ENCODE data around the gene MED14.

The MED14 gene

GRCh38 chrX:40729598-40730584 is 5.5 kb downstream of the MED14 start:
- DNase-seq (ENCODE audit: low read depth): no peak

GRCh38 chrX:40727581-40728252 is 7.6 kb downstream of the MED14 start:
- DNase-seq (ENCODE audit: low read depth): no peak

DNA sequence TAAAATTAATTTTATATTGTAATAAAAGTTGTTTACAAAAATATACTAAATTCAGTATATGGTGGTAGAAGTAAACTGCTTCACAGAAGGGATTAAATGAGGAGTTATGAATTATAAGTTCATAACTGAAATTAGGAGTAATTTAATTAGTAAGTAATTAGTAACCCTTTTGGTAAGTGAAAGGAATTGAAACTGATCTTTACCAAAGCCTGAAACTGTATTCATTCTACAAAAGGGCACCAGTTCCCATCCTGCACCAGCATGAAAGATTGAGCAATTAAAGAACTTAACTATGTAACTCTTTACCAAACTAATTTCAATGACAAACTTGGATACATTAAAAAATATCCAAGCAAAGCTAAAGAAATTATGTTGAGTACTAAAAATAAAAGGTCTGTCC is 8.2 kb downstream of the MED14 start:
- no peak for DNase-seq (ENCODE audit: low read depth)

- no peak for DNase-seq (ENCODE audit: low read depth)
These were observed 12.4 kb downstream of the MED14 start for GRCh38 chrX:40722930-40723329.

DNA sequence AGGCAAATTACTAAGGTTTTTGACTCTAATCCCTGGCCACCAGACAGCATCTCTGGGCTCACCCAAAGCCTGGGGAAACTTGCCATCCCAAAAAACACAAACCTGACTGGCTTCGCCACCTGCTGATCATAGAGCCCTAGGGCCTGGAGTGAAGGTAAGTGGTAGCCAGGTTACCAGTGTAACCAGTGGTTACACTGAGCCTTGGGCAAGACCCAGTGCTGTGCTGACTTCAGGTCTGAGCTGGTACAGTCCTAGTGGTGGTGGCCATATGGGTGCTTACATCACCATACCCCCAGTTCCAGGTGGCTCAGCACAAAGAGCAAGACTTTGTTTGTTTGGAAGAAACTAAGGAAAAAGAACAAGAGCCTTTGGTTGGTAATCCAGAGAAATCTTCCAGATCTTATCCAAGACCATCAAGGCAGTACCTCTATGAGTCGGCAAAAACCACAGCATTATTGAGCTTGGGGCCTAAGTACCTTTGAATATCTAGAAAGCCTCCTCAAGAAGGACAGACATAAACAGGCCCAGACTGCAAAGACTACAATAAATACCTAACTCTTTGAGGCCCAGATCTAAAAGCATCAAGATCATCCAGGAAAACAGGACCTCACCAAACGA is 13.7 kb downstream of the MED14 start:
- DNase-seq (ENCODE audit: low read depth): no peak

- no peak for DNase-seq (ENCODE audit: low read depth)
These were observed 14.6 kb downstream of the MED14 start for GRCh38 chrX:40720792-40721191.

- DNase-seq (ENCODE audit: low read depth): no peak
These were observed 15.0 kb downstream of the MED14 start for GRCh38 chrX:40720339-40720738.

DNA sequence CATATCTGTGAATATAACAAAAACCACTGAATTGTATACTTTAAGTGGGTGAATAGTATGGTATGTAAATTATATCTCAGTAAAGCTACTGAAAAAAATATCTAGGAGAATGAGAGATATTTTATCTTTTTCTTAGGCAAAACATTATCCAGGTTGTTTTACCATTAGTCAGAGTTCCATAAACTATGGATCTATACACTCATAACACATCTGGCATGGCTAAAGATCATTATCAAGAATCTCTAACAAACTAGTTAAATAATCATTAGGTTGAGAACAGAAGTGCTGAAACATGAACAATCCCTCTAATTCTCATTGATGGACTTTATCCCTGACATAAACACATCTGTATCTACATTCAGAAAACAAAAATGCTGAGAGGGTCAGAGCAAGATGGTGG is 15.6 kb downstream of the MED14 start:
- DNase-seq (ENCODE audit: low read depth): no peak

DNA sequence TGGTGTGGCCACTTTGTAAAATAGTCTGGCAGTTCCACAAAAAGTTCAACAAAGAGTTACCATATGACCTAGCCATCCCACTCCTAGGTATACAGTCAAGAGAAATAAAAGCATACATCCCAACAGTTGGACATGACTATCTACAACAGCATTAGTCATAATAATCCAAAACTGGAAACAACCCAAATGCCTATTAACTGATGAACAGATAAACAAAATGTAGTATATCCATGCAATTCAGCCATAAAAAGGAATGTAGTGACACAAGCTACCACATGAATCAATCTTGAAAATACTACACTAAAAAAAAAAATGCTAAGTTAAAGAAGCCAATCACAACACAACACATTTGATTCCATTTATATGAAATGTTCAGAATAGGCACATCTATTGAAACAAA is 16.1 kb downstream of the MED14 start:
- no peak for DNase-seq (ENCODE audit: low read depth)

GRCh38 chrX:40709395-40709794 is 25.9 kb downstream of the MED14 start:
- DNase-seq (ENCODE audit: low read depth): no peak

- DNase-seq (ENCODE audit: low read depth): no peak
These were observed 29.6 kb downstream of the MED14 start for GRCh38 chrX:40705658-40706312.

GRCh38 chrX:40700640-40701342 is 34.6 kb downstream of the MED14 start:
- DNase-seq (ENCODE audit: low read depth): no peak

DNA sequence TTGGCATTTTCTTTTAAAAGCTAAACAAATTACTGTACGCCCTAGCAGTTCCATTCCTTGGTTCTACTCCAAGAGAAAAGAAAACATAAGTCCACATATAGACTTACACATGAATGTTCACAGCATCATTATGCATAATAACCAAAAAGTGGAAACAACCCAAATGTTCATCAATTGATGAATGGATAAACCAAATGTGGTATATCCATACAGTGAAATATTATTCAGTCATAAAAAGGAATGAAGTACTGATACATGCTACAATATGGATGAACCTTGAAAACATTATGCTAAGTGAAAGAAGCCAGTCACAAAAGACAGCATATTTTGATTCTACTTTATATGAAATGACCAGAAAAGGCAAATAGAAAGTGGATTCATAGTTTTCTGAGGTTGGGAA is 36.5 kb downstream of the MED14 start:
- no peak for DNase-seq (ENCODE audit: low read depth)

DNA sequence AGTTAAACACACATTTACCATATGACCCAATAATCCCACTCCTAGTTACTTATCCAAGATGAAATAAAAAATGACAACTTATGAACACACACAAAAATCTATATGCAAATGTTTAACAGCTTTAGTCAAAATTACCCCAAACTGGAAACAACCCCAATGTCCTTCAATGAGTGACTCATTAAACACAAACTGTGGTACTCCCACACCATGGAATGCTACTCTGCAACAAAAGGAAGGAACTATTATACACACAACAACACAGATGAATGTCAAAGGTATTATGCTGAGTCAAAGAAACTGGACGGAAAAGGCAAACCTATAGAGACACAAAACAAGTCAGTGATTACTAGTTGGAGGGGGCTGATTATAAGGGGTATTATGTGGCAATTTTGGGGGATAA is 40.5 kb downstream of the MED14 start:
- no peak for DNase-seq (ENCODE audit: low read depth)

DNA sequence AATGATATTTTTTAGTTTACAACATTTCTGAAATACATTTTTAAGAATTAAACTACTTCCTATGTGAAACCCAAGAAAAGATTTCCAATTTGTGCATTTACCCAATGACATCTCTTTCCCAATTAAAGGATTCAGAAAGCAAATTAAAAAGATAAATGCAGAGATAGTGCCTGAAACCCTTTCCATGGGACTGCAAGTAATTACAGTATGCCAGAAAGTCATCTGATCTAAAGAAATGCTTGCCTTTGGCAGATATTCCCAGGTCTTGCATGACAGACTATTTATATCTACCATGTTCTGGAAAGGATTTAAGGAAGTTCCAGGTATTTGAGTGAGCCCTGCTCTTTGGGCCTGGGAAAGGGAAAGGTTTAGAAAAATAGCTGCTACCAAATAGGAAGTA is 46.4 kb downstream of the MED14 start:
- DNase-seq (ENCODE audit: low read depth): no peak

DNA sequence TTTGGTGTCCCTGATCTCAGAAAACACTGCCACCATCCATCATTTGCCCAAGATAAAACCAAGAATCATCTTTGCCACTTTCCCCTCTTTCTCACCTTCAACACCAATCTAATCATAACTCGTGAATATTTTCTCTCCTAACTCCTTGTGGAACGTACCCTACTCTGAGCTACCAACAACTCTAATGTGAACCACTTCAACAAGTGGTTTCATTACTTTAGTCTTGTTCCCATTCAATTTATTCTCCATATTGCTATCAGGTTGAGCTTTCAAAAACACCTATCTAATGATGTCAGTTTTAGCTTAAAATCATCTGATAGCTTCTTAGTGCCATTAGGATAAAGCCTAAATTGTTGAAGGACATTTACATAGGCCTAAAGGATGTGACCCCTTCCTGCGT is 48.2 kb downstream of the MED14 start:
- no peak for DNase-seq (ENCODE audit: low read depth)

DNA sequence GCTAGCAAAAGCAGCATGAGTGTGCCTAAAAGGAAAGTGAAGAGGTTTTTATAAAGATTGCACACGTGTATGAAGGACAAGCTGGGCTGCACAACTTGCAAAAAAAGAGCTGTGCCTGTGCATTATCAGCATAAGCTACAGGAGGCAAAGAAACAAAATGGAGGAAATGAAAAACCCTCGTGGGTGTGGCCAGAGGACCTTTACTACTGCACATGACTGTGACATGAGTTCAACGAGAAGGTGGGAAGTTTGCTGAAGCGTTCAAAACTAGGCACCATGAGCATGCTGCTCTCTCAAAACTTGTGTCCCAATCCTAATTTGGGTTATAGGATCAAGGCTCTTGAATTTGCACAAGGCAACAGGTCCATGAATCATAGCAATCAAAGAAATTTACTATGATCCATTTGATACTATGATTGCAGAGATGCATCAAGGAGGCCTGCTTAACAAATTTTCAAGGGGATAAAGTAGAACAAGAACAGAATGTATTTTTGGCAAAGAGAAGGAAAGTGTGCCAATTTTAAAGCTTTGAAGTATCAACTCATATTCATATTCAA is 49.9 kb downstream of the MED14 start:
- no peak for DNase-seq (ENCODE audit: low read depth)

DNA sequence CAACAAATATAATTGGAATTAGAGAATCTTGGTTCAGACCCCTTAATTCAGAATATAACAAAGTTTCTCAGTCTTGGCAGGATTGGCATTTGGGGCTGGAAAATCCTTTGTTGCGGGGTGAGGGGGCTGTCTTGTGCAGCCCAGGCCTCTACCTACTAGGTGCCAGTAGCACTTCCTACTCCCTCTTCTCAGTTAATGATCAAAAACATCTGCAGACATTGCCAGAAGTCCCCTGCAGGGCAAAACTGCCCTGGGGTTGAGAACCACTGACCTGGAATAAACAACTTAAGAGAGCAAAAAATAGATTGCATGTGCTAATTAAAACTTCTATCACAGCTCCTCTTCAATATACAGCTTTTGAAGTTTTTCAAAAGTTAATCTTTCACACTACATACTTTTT is 51.2 kb downstream of the MED14 start:
- DNase-seq (ENCODE audit: low read depth): no peak

GRCh38 chrX:40683245-40683644 is 52.1 kb downstream of the MED14 start:
- DNase-seq (ENCODE audit: low read depth): no peak

- DNase-seq (ENCODE audit: low read depth): no peak
These were observed 64.2 kb downstream of the MED14 start for GRCh38 chrX:40671126-40671525.

GRCh38 chrX:40663880-40664630 is 71.3 kb downstream of the MED14 start:
- DNase-seq (ENCODE audit: low read depth): no peak

All from activated T-helper 1 cell treated with Interleukin-2 at 50 U/mL for 16 hours (primary cell).